Skin of body (tissue), 2 donors: ENCODE results near the gene DIPK2A. TPM values are rescaled to one million over a fixed set of nuclear protein-coding genes. Genes with fewer than 3 reads are reported as not detected.

ENCODE experiments used
- DNase-seq: peaks from one replicate; lab custom pipeline; 2025; lab: John Stamatoyannopoulos, UW
- total RNA-seq: library from RNA; depleted of rRNA; stranded (reverse); fragments of >200 nt; gene quantifications from one replicate; pipeline ENCODE4 v1.2.3, GENCODE V29; 2014

The DIPK2A gene
- total RNA-seq, 1 donor from 2014 or later = 51.1 TPM

DNA sequence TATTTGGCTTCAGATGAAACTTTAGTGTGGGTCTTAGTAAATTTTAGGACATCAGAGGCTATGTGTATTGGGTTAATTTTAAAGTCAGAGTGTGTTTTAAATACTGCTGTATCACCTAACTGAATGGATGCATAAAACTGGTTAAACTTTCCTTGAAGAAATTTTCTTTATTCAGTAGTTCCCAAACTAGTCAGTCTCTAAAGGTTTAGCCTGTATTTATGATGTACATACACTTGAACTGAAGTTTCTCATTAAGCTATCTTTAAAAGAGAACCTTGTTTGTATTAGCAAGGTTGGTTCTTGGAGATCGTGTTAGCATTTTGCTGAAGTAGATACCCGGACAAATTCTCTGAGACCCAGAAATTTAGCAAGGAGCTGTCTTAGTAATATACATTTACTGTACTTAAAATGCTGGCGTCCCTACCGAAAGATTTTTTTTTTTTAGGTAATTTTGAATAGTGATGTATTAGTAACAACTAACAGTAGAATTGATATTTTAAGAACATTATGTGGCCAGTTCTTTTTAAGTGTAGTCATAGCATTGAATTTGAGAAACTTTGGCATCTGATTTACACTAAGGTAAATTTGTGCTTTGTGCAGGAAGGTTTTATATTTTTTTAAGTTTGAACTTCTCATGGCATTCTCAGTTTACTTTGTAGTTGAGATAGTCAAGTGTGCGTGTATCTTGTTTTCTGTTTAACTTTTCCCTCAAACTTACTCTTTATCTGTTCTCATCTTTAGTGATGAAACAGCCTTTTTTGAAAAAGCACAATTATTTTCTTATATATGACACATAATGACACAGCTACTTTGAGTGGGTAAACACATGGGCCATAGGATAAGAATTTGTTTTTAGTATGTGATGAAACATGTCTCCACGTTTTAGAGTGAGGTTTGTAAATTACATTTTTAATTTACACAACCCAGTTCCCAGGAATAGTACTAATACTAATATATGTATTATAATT is 2.9 kb downstream of the DIPK2A start:
- DNase-seq = no peak

GRCh38 chr3:143975554-143976152 is 4.0 kb downstream of the DIPK2A start:
- peak; percentile 41 for DNase-seq

- DNase-seq = no peak
These were observed 6.0 kb downstream of the DIPK2A start for GRCh38 chr3:143977341-143978262.

DNA sequence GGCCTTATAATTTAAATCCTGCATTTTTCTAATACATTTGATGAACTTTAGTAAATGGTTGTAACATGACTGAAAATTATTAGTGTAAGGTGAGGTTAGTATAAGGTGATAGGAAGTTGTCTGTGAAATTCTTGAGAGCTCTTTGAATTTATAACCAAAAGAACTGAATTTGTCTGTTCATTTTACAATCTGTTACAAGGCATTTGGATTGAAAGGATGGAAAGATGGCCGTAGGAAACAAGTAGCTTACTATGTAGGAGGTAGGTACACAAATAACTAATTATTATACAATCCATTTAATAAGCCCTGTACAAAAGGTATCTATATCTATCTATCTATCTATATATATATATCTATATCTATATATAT is 6.6 kb downstream of the DIPK2A start:
- DNase-seq = no peak

DNA sequence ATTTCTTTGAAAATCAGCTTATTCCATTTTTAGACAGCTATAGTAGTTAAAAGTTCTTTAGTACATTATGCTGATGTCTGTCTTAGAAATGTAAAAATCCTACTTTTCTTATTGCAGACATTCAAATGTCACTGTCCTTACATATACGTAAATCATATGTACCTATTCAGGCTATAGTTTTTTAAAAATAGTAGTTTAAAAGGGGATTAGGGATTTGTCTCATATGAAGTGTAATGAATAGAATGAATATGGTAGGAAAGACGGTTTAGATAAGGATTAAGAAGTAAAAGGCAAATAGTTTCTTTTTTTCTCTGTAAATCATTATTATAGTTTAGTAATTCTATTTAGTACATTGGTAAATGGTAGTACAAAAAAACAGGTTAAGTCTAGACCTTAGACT is 7.4 kb downstream of the DIPK2A start:
- no peak for DNase-seq

DNA sequence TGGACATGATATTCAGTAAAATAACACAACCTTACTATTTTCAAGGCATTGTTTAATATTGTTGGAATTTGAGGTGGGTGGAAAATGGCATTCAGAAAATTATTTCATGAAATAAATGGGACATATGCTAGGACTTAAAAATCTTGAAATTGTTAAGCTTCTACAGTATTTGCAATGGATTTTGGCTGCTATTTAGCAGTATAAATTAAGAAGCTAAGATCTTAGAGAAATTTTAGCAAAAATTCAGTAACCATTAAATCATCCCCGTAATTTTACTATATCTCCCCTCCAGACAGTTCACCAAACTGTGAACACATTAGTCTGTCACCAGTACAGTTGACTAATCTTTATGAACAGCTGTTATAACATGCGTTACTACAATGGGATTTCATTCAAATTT is 8.2 kb downstream of the DIPK2A start:
- DNase-seq = no peak

- no peak for DNase-seq
These were observed 16.7 kb downstream of the DIPK2A start for GRCh38 chr3:143988306-143988705.

- DNase-seq = no peak
These were observed 17.8 kb downstream of the DIPK2A start for GRCh38 chr3:143989461-143989860.

DNA sequence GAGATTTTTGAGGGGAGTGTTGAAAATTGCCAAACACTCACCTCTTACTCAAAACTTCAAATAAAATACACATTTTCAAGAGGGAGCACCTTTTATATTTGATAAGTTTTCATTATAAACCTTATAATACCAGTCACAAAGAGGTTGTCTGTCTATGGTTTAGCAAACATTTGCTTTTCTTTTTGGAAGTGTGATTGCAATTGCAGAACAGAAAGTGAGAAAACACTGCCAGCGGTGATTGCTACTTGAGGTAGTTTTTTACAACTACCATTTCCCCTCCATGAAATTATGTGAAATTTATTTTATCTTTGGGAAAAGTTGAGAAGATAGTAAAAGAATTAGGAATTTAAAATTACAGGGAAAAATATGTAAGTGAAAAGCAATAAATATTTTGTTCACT is 20.1 kb downstream of the DIPK2A start:
- DNase-seq = no peak

GRCh38 chr3:143998266-143998665 is 26.6 kb downstream of the DIPK2A start:
- DNase-seq = no peak

DNA sequence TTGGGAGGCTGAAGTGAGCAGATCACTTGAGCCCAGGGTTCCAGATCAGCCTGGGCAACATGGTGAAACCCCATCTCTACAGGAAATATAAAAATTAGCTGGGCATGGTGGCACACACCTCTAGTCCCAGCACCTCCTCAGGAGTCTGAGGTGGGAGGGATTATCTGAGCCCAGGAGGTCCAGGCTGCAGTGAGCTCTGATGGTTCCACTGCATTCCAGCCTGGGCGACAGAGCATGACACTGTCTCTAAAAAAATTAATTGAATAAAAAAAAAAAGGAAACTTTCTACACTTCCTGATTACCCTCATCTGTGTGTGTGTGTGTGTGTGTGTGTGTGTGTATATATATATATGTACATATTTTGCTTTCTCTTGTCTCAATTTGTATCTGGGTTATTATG is 31.4 kb downstream of the DIPK2A start:
- no peak for DNase-seq

DNA sequence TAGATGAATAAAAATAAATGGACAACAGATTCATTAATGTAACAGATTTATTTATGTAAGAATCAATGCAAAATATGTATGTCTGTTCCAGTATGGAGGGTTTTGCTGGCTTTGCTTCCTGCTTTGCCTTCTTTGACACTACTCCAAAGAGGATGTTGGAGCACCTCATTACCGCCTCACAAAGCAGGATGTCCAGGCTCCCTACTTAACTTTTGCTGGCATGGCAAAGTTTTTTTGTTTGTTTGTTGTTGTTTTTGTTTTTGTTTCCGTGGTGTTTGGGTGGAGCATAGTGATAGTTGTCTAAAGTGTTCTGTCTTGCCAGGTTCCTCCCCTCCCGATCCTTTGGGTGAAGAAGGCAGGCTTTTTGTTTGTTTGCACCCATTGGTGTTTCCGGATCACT is 38.7 kb downstream of the DIPK2A start:
- no peak for DNase-seq

DNA sequence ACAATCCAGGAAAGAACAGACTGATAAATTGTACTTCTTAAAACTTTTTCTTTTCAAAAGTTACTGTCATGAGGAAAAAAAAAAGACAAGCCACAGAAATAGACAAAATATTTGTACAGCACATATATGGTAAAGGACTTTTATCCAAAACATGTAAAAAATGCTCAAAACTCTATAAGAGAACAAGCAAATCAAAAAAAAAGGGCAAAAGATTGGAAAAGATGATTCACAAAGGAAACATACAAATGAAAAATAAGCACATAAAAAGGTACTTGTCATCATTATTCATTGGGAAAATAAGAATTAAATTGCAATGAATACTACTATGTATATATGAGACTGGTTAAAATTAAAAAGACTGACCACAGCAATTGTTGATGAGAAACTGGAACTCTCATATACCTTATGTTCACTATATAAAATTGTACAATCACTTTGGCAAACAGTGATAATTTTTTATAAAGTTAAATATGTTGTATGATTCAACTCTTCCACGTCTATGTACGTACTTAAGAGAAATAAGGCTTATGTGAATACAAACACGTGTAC is 39.7 kb downstream of the DIPK2A start:
- no peak for DNase-seq

DNA sequence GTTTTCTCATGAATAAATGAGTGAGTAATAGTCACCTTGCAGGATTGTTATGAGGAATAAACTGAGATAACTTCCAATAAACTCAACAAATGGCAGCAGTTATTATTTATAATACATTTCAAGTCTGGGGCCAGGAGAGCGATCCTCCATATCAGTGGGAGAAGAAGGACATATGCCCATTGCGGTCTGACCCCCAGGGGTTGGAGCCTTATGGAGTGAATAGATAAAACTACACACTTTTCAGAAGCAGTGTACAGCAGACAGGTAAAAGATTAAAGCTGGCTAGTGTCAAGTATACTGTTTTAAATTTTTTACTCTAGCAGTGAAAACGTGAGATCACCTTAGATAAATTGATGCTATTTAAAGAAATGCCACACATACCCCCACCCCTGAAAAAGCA is 43.5 kb downstream of the DIPK2A start:
- DNase-seq = no peak

DNA sequence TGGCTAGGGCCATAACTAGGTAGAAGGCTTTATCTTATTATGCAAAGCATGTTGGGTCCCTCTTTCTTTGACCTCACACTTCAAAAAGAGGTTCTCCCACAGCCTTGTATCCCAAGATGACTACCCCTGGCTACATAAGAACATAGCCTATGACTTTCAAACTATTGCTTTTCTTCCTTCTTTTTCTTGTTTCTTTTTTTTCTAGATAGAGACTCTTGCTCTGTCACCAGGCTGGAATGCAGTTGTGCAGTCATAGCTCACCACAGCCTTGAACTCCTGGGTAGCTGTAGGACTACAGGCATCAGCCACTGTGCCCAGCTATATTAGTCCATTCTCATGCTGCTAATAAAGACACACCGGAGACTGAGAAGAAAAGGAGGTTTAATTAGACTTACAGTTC is 47.2 kb downstream of the DIPK2A start:
- DNase-seq = no peak

Other genes with a start within 250 kb of the DIPK2A start
- gene SLC9A9, start 123.4 kb upstream of the DIPK2A start, total RNA-seq = 35.2 TPM